NCI-H1694 (cell line): ENCODE results near the gene ADPRS.
A peak's percentile ranks its signal among the peaks of the same experiment; 100 is the strongest.

Experiments
- DNase-seq: peaks from one replicate; lab custom pipeline; 2025; lab: John Stamatoyannopoulos, UW

ADPRS gene

GRCh38 chr1:36133484-36133883, 44.8 kb downstream of the ADPRS start:
- DNase-seq, result no peak

- no peak for DNase-seq
Measured at GRCh38 chr1:36134031-36134430, 45.3 kb downstream of the ADPRS start.

- DNase-seq, result no peak
Measured at GRCh38 chr1:36134505-36135329, 46.0 kb downstream of the ADPRS start.

GRCh38 chr1:36135330-36135667, 46.6 kb downstream of the ADPRS start:
- no peak for DNase-seq

- no peak for DNase-seq
Measured at GRCh38 chr1:36135796-36136195, 47.1 kb downstream of the ADPRS start.

- no peak for DNase-seq
Measured at GRCh38 chr1:36136535-36136934, 47.8 kb downstream of the ADPRS start.

- no peak for DNase-seq
Measured at GRCh38 chr1:36137226-36137625, 48.5 kb downstream of the ADPRS start.

- DNase-seq, result peak; percentile 76
Measured at GRCh38 chr1:36137776-36138175, 49.1 kb downstream of the ADPRS start.

GRCh38 chr1:36139521-36139920, 50.8 kb downstream of the ADPRS start:
- no peak for DNase-seq

- DNase-seq, result peak; percentile 7
Measured at GRCh38 chr1:36142121-36142520, 53.4 kb downstream of the ADPRS start.

GRCh38 chr1:36143424-36143823, 54.7 kb downstream of the ADPRS start:
- DNase-seq, result no peak
